SU-DHL-6 (cell line): Measurements from ENCODE around the gene ACADSB.

Source experiments
- H2AFZ ChIP-seq: fragments of 200-600 bp; sonication (generic); 2 replicates; pipeline ENCODE4 v1.6.1; 2014; ENCODE audit warnings: low read depth, mild to moderate bottlenecking, moderate library complexity, mixed read lengths, antibody characterized with exemption, low read length; ENCODE audit not compliant: severe bottlenecking
- H3F3A ChIP-seq: fragments of 200-600 bp; shearing (Covaris generic); 2 replicates; pipeline ENCODE4 v1.6.0; 2016; ENCODE audit warnings: antibody characterized with exemption, mild to moderate bottlenecking; ENCODE audit not compliant: insufficient read depth
- H3K27ac ChIP-seq: fragments of 200-600 bp; sonication (generic); 2 replicates; pipeline ENCODE4 v1.5.1; 2016; ENCODE audit warnings: low read depth, mild to moderate bottlenecking, low read length, moderate library complexity, mixed read lengths
- H3K27me3 ChIP-seq: fragments of 200-600 bp; sonication (generic), shearing (Covaris generic); 2 replicates; pipeline ENCODE4 v1.6.0; 2014; ENCODE audit warnings: mild to moderate bottlenecking, low read length
- H3K36me3 ChIP-seq: fragments of 200-600 bp; sonication (generic); 2 replicates; pipeline ENCODE4 v1.6.1; 2014; ENCODE audit warnings: mild to moderate bottlenecking, low read length, mixed read lengths
- H3K4me2 ChIP-seq: fragments of 300-600, 200-600 bp; shearing (Covaris generic), sonication (generic); 2 replicates; pipeline ENCODE4 v1.6.0; 2014; ENCODE audit warnings: low read length, low read depth, mild to moderate bottlenecking; ENCODE audit not compliant: poor library complexity, severe bottlenecking
- H3K4me3 ChIP-seq: fragments of 200-600 bp; sonication (generic); 2 replicates; pipeline ENCODE4 v1.5.1; 2014; ENCODE audit warnings: antibody characterized with exemption, low read length, mild to moderate bottlenecking, mixed read lengths; ENCODE audit not compliant: insufficient read depth, poor library complexity, severe bottlenecking
- H3K79me2 ChIP-seq: fragments of 200-600 bp; sonication (generic); 2 replicates; pipeline ENCODE4 v1.6.1; 2014; ENCODE audit warnings: mild to moderate bottlenecking, low read length, moderate library complexity; ENCODE audit not compliant: insufficient read depth
- H3K9ac ChIP-seq: fragments of 200-600 bp; sonication (generic); 2 replicates; pipeline ENCODE4 v1.7.0; 2014; ENCODE audit warnings: mild to moderate bottlenecking, low read length
- H3K9me2 ChIP-seq: fragments of 200-600 bp; sonication (generic); replicated peaks from 2 replicates; pipeline ENCODE4 v1.6.1; 2014; ENCODE audit warnings: low read length; ENCODE audit not compliant: insufficient read depth
- H3K9me3 ChIP-seq: fragments of 200-600 bp; sonication (generic); 2 replicates; pipeline ENCODE4 v1.6.1; 2014; ENCODE audit warnings: low read length, mixed read lengths; ENCODE audit not compliant: insufficient read depth
- H4K20me1 ChIP-seq: fragments of 200-600 bp; sonication (generic); 2 replicates; pipeline ENCODE4 v1.6.1; 2014; ENCODE audit warnings: low read depth, mild to moderate bottlenecking, antibody characterized with exemption, low read length, moderate library complexity, mixed read lengths
- CTCF ChIP-seq: fragments of 200-600 bp; sonication (generic); IDR thresholded peaks from one replicate; pipeline ENCODE4 v1.5.1; 2017; ENCODE audit warnings: antibody characterized with exemption, mild to moderate bottlenecking, low read length, moderate library complexity; ENCODE audit not compliant: insufficient read depth, poor library complexity, severe bottlenecking
- EZH2phosphoT487 ChIP-seq: fragments of 200-600 bp; sonication (generic), shearing (Covaris generic); conservative IDR thresholded peaks from 2 replicates; pipeline ENCODE4 v1.6.1; 2018; ENCODE audit warnings: mild to moderate bottlenecking, antibody characterized with exemption, low read length, moderate library complexity, mixed read lengths

ACADSB gene

GRCh38 chr10:122997864-122998263 lies 10.9 kb upstream of the ACADSB start:
- no peak overlapping the region for H3K9ac ChIP-seq
- peaks cover 14% of the 10 kb centered on the region for H3K36me3 ChIP-seq
- H3K4me3 ChIP-seq: no peak overlapping the region
- peaks cover 43% of the 10 kb centered on the region for H3K79me2 ChIP-seq
- H4K20me1 ChIP-seq: 0 out of 2 replicates have a peak, but pooled peaks cover 4% of the 10 kb centered on the region
- no peak overlapping the region for H3K4me2 ChIP-seq
- TF ChIP-seq CTCF: no peak
- TF ChIP-seq EZH2phosphoT487: no peak
- H3K9me2 ChIP-seq: no peaks in the 10 kb centered on the region
- no peak overlapping the region for H2AFZ ChIP-seq
- no peak overlapping the region for H3K27ac ChIP-seq
- no peaks in the 10 kb centered on the region for H3K27me3 ChIP-seq
- peaks cover 8% of the 10 kb centered on the region; the same call in 1 of the 2 replicates for H3F3A ChIP-seq
- no peaks in the 10 kb centered on the region for H3K9me3 ChIP-seq

- Histone ChIP-seq H3K9me2 (no peaks in the 10 kb centered on the region), H3K27ac (no peak overlapping the region), H3F3A (0 out of 2 replicates have a peak, but pooled peaks cover 5% of the 10 kb centered on the region), H3K9ac (no peak overlapping the region), H3K36me3 (peaks cover 9% of the 10 kb centered on the region), H3K9me3 (no peaks in the 10 kb centered on the region), H3K27me3 (no peaks in the 10 kb centered on the region), H2AFZ (no peak overlapping the region), H3K4me2 (no peak overlapping the region), H3K4me3 (no peak overlapping the region), H3K79me2 (peaks cover 48% of the 10 kb centered on the region), H4K20me1 (0 out of 2 replicates have a peak, but pooled peaks cover 4% of the 10 kb centered on the region)
- TF ChIP-seq EZH2phosphoT487 (no peak), CTCF (no peak)
These were observed 10.4 kb upstream of the ACADSB start for GRCh38 chr10:122998360-122998917.

GRCh38 chr10:122998934-122999333 lies 9.9 kb upstream of the ACADSB start:
- H4K20me1 ChIP-seq: 0 out of 2 replicates have a peak, but pooled peaks cover 4% of the 10 kb centered on the region
- H3K4me2 ChIP-seq: no peak overlapping the region
- H3K9me3 ChIP-seq: no peaks in the 10 kb centered on the region
- peaks cover 53% of the 10 kb centered on the region for H3K79me2 ChIP-seq
- H3K27ac ChIP-seq: no peak overlapping the region
- 0 out of 2 replicates have a peak, but pooled peaks cover 5% of the 10 kb centered on the region for H3F3A ChIP-seq
- no peak overlapping the region for H3K4me3 ChIP-seq
- no peak for TF ChIP-seq EZH2phosphoT487
- TF ChIP-seq CTCF: no peak
- H3K27me3 ChIP-seq: no peaks in the 10 kb centered on the region
- H3K9me2 ChIP-seq: no peaks in the 10 kb centered on the region
- no peak overlapping the region for H3K9ac ChIP-seq
- no peak overlapping the region for H2AFZ ChIP-seq
- peaks cover 9% of the 10 kb centered on the region for H3K36me3 ChIP-seq
